ENCODE results near the gene ARL6.
"Not testable (repeated sequence)": the region's sequence is repeated elsewhere in the genome, so short reads cannot be mapped to it uniquely, and the experiment has no call there.

ARL6 gene

DNA sequence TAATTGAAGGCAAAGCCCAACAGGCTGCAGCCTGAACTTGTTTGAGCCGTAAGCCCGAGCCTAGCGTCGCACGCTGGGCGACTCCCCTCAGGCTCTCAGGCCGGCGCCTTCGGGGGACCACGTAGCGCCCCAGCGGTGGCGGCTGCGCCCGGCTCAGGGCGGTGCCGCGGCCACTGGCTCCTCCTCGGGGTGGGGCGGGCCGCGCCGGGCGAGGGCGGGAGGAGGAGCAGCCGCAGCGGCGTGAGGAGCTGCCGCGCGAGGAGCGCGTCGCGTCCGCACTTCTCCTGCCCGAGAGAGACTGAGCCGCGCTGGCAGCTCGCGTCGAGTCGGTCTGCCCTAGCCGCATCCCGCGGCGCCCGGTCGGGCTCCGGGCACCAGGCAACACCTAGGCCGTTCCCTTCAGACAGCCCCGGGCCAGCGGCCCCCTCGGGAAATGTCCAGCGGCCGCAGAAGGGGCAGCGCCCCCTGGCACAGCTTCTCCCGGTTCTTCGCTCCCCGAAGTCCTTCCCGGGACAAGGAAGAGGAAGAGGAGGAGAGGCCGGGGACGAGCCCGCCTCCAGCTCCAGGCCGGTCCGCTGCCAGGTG lies 57.3 kb downstream of the ARL6 start, which contains the start of gene CRYBG3:
Gene CRYBG3 (plus strand): TSS at position 238 of the 585 bp plus-strand sequence. CDS start 196 bp downstream, at position 434.
- peak; percentile 67 for DNase-seq (ENCODE audit: low read depth)

DNA sequence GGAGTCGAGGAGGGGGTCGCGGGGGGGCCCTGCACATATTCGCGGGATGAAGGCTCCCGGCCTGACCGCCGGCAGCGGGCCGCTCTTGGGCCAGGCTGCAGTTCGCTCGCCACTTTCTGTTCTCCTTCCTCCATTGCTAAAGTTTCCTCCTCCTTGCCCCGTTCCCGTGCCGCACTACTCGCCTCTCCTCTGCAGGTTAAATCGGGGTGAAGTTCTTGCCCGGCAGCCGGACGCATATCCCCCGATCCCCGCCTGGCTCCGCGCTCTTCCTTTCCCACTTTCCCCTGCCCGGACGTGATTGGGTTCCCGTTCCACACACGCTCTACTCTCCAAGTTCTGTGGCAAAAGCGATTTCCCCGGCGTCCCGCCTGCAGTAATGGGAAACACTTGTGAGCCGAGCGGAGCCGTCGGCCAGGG lies 57.8 kb downstream of the ARL6 start:
- DNase-seq (ENCODE audit: low read depth): no peak

DNA sequence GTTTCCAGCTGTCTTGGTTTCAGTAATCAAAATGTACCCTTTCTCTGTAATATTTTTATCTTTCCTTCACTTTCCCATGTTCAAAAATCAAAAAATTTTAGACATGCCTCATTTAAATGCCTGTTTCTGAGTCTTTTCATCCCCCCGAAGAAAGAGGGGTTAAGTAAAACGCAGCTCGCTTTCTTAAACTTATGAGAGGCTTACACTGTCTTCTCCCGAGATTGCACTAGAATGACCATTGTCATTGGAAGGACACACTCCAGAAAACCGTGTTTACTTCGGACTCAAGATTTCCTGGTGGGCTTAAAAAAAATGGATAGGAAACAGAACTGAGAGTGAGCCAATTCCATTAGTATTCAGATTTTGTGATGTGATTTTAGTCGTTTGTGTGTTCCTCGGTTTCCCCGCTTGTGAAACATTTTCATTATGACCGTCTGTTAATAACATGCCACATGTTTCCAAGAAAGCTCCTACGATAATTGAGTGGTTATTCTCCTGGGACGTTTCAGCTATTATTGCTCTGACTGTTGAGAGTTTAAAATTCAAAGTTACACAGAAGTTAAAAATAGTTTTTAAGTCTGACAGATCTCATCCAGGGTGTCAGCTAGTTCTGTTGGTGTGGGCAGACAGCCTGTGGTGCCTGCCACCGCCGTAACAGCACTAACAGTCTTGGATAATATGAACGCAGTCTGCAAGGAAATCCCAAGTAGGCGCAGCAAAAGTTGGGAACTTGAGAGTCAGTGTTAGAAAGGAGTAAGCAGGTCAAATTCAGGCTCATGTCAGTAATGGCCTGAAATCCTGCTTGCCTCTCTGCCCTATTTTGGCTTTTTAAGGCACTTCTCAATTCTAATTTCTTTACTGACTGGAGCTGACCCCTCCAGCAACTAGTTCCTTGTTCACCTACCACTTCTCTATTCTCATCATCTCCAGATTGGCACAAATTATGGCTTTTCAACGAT lies 58.8 kb downstream of the ARL6 start:
- DNase-seq (ENCODE audit: low read depth): no peak

DNA sequence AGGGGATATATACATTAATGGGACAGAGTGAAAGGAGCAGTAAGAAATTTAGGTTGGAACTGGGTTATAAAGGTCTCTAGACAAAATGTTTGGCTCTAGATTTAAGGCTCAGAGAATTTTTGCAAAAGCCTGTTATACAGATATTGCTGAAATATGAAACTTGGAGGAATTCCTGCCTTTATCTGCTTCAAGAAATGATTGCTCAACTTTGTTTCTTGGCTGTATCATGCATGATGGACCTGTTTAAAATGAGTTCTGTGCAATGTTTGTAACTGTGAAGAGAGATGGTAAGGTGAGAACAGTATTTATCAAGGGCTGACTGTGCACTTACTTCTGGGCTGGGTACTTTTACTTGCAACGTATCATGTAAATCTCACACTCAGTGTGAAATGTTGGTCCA lies 60.5 kb downstream of the ARL6 start:
- no peak for DNase-seq (ENCODE audit: low read depth)

DNA sequence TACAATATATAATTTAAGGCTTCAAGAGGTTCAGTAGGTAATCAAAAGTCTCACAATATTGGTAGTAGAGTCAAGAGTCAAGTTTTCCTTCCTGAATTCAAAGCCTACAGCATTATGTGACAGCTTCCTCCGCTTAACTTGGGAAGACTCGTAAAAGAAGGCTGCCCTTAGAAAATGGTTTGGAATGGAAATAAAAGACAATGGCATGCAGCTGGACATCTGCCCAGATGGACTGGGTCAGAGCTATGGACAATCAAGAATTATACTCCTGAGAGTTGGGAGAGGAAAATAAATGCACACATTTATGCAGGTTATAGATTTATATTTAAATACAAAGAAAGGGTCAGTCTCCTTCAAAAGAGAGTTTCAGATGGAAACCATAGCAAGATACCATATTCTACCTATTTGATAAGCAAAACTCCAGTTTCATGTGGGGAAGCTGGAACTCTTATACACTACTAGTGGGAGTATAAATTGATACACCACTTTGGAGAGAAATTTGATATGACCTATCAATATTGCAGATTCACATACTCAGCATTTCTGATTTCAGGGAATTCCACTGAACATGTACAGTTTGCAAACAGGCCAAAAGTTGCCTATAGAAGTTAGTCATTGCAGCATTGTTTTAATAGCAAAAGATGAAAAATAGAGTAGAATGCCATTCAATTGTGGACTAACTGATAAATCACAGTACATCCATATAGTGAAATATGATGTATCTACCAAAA lies 63.3 kb downstream of the ARL6 start:
- no peak for DNase-seq (ENCODE audit: low read depth)

DNA sequence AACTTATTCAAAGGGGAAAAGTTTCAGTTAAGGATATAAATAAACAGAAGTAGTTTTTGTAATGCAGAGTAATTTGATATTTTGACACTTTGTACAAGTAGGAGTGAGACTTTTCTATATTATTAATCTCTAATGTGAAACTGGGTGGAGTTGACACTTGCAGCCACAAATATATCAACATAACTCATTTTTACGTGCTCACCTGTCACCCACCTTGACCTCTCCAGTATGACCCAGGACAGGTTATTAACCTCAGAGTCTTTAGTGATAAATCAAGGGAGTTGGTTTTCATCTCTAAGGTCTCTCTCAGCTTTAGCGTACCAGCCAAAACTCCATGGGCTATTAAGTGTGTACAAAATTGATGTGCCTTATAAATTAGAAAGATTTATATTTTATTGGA lies 64.6 kb downstream of the ARL6 start:
- no peak for DNase-seq (ENCODE audit: low read depth)

DNA sequence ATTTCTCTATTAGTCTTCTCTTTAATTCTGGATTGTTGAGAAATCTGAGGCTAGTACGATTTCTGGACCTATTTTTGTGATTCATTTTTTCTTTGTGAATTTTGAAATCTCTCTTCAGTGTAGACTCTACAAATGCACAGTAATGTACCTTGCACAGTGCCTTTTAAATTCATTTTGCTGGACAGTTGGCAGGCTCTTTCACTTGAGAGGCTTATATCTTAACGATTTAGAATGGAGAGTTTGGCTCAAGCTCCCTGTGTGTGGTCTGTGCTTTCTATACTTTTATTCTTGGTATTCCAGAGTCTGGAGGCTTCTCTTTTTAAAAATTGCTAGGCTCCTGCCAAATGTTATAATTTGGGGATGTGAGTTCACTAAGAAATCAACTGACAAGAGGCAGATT lies 66.1 kb downstream of the ARL6 start:
- no peak for DNase-seq (ENCODE audit: low read depth)

DNA sequence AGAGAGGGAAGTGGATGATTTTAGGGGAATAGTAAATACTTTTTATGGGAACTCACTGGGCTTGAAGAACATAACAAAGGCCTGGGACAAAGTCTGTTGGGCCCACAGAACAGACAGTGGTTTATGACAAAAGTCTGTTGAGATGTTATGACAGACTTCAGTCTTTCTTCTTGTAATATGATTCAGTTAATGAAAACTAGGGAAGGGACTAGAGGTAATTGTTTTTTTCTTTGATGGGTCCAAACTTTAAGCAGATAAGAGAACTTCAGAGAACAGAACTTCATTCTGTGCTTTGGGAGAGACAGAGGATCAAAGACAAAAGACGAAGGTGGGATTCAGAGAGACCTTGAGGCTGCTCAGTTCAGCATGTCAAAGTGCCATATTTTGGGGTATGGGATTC lies 66.6 kb downstream of the ARL6 start:
- no peak for DNase-seq (ENCODE audit: low read depth)

DNA sequence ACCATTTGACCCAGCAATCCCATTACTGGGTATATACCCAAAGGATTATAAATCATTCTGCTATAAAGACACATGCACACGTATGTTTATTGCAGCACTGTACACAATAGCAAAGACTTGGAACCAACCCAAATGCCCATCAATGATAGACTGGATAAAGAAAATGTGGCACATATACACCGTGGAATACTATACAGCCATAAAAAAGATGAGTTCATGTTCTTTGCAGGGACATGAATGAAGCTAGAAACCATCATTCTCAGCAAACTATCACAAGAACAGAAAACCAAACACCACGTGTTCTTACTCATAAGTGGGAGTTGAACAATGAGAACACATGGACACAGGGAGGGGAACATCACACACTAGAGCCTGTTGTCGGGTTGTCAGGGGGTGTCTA lies 68.6 kb downstream of the ARL6 start:
- not testable (repeated sequence) for DNase-seq (ENCODE audit: low read depth)

DNA sequence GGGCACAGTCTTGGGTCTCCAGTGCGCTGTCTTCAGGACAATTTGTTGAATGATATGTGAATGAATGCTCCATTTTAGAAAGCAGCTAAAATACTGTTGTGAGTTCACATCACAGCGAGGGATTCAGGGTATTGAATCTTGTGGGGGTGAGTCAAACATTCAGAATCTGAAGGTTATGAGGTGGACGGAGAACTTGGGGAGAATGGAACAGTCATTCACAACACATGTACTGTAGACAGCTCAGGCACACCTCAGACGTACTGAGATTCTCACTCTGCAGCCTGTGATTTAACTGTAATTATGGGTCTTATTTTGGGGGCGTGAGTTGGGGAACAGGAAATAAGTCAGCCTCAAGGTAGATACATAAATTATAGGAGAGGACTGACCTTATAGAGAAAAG lies 71.2 kb downstream of the ARL6 start:
- DNase-seq (ENCODE audit: low read depth): no peak

DNA sequence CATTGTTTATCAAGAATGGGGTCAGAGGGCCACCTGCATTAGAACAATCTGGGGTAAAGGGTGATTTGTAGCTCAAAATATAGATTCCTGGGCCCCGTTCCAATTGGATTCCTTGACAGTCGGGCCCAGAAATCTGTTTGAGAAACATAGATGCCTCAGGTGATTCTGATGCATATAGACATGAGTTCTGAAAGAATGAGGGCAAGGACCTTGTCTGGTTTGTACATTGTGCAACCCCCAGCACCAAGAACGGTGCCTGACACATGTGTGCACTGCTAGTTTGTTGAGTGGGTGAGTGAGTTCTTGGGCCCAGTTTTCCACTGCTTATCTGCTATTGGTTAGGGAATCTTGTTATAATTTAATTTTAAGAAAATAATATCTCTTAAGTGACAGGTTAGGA lies 73.8 kb downstream of the ARL6 start:
- no peak for DNase-seq (ENCODE audit: low read depth)

DNA sequence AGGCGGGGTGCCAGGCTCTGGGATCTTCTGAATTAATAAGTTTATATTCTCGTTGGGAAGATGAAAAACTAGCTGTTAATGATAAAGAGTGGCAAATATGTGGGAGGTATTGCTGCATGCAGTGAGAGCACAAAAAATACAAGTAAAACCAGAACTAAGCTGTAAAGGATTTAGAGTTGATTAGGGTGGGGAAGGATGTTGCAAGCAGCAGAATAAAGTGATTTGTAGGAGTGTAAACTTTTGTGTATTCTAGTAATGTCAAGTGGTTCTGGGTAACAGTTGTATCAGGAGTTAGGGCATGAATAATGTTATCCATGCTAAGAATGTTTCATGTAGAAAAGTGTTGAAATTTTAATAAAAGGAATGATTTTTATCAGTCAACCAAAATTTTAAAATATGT lies 75.4 kb downstream of the ARL6 start:
- no peak for DNase-seq (ENCODE audit: low read depth)

DNA sequence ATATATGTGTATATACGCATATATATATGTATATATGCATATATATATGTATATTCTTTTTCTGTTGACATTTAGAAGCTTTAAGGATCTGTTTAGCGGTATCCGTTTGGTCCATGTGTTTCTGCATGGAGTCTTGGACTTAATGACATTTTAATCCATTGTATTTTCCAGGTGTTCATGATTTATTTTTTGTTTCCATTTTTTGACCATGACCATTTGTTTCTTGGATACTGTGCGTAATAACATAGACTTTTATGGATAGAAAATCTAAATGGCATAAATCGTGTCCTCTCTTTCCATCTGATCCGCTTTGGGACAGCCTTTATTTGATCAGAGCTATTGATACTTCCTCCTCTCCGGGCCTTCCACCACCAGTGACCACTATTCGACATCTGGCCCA lies 76.7 kb downstream of the ARL6 start:
- no peak for DNase-seq (ENCODE audit: low read depth)

DNA sequence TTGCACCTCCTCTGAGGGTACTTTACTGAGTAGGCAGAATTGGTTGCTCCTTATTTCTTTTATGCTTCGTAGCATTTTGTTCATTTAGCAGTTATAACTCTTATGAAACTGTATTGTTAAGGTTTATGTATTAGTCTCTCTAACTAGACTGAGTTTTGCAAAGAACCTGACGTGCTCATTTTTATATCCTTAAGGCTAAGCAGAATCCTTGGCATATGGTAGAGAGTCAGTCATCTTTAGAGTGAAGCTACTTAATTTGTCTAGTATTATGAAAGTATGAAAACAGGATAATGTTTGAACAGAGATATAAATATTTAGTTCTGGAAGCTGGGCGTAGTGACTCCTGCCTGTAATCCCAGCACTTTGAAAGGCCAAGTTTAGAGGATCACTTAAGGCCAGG lies 77.4 kb downstream of the ARL6 start:
- DNase-seq (ENCODE audit: low read depth): no peak

DNA sequence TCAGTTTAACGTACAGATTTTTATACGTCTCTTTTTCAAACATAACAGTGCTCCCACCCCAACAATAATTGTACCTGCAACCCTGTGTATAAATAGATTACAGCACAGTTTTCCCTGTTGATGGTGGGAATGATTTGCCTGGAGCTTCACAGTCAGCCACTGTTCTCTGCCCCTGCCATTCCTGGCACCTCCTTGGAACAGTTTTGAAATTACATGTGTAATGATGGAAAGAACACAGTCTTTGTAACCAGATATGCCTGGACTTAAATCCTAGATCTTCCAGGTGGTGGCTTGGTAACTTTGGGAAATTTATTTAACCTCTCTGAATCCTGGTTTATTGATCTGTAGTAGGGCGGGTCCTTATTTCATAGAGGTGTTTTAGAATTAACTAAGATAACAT lies 84.2 kb downstream of the ARL6 start:
- DNase-seq (ENCODE audit: low read depth): no peak
